GM23338 (cell line): ENCODE data around the gene KIAA0513. TPM values are rescaled to one million over a fixed set of nuclear protein-coding genes. Genes with fewer than 3 reads are reported as not detected.

Experiments
- ATAC-seq: fragments of 200-7000 bp; cut with Tn5 transposase; 3 replicates; pipeline ENCODE4 v1.9.1; 2020
- DNase-seq: peaks from one replicate; pipeline ENCODE4 v3.0.0-alpha.2; 2015; ENCODE audit warnings: low spot score
- H2AFZ ChIP-seq: fragments of 200-600 bp; sonication (generic); 2 replicates; pipeline ENCODE4 v1.8.0; 2016; ENCODE audit warnings: antibody characterized with exemption, mild to moderate bottlenecking, moderate library complexity
- H3F3A ChIP-seq: fragments of 200-600 bp; sonication (generic); replicated peaks from 2 replicates; pipeline ENCODE4 v1.8.0; 2017; ENCODE audit warnings: antibody characterized with exemption, mixed run types, low read depth
- H3K27ac ChIP-seq: fragments of 200-600 bp; sonication (generic); 2 replicates; pipeline ENCODE4 v1.6.1; 2016; ENCODE audit warnings: low read depth
- H3K27me3 ChIP-seq: fragments of 200-600 bp; sonication (generic); 2 replicates; pipeline ENCODE4 v1.8.0; 2016; ENCODE audit warnings: mild to moderate bottlenecking, mixed run types, moderate library complexity; ENCODE audit not compliant: insufficient read depth
- H3K36me3 ChIP-seq: fragments of 200-600 bp; sonication (generic); 2 replicates; pipeline ENCODE4 v1.8.0; 2016; ENCODE audit warnings: mild to moderate bottlenecking; ENCODE audit not compliant: insufficient read depth
- H3K4me1 ChIP-seq: fragments of 200-600 bp; sonication (generic); 2 replicates; pipeline ENCODE4 v1.8.0; 2016; ENCODE audit warnings: mild to moderate bottlenecking, moderate library complexity; ENCODE audit not compliant: insufficient read depth
- H3K4me2 ChIP-seq: fragments of 200-600 bp; sonication (generic); 2 replicates; pipeline ENCODE4 v1.7.1; 2017; ENCODE audit warnings: mixed run types
- H3K4me3 ChIP-seq: fragments of 200-600 bp; sonication (generic); 2 replicates; pipeline ENCODE4 v1.6.1; 2016; ENCODE audit warnings: mixed run types
- H3K79me2 ChIP-seq: fragments of 200-600 bp; sonication (generic); replicated peaks from 2 replicates; pipeline ENCODE4 v1.8.0; 2017; ENCODE audit warnings: mild to moderate bottlenecking; ENCODE audit not compliant: insufficient read depth
- H3K9me2 ChIP-seq: fragments of 200-600 bp; sonication (generic); 2 replicates; pipeline ENCODE4 v1.8.0; 2017; ENCODE audit not compliant: insufficient read depth
- H4K20me1 ChIP-seq: fragments of 200-600 bp; sonication (generic); replicated peaks from 2 replicates; pipeline ENCODE4 v1.8.0; 2017; ENCODE audit warnings: mild to moderate bottlenecking; ENCODE audit not compliant: insufficient read depth
- H3K27ac Mint-ChIP-seq: 2 replicates; pipeline ENCODE4 v1.8.0; 2020; ENCODE audit warnings: inconsistent platforms, mild to moderate bottlenecking, moderate library complexity, mixed read lengths
- H3K27me3 Mint-ChIP-seq: 3 replicates; pipeline ENCODE4 v1.8.0; 2022; ENCODE audit warnings: low read depth, mild to moderate bottlenecking, moderate library complexity, mixed read lengths, inconsistent platforms; ENCODE audit not compliant: insufficient read depth, poor library complexity
- H3K36me3 Mint-ChIP-seq: 3 replicates; pipeline ENCODE4 v1.8.0; 2021; ENCODE audit warnings: low read depth, mild to moderate bottlenecking, inconsistent platforms, moderate library complexity, mixed read lengths
- H3K4me1 Mint-ChIP-seq: 3 replicates; pipeline ENCODE4 v1.8.0; 2020; ENCODE audit warnings: mild to moderate bottlenecking, inconsistent platforms, mixed read lengths
- H3K4me3 Mint-ChIP-seq: 3 replicates; pipeline ENCODE4 v1.8.0; 2021; ENCODE audit warnings: moderate library complexity, mild to moderate bottlenecking, inconsistent platforms, mixed read lengths
- H3K9me3 Mint-ChIP-seq: 3 replicates; pipeline ENCODE4 v1.8.0; 2020; ENCODE audit warnings: moderate library complexity, mild to moderate bottlenecking, inconsistent platforms, mixed read lengths
- EZH2 ChIP-seq: fragments of 200-600 bp; sonication (generic); IDR thresholded peaks from one replicate; pipeline ENCODE4 v1.8.0; 2017; ENCODE audit warnings: antibody characterized with exemption, mild to moderate bottlenecking, low read depth; ENCODE audit not compliant: unreplicated experiment
- EZH2phosphoT487 ChIP-seq: fragments of 200-600 bp; sonication (generic); IDR thresholded peaks from one replicate; pipeline ENCODE4 v1.8.1; 2018; ENCODE audit warnings: antibody characterized with exemption; ENCODE audit not compliant: unreplicated experiment
- JUNB ChIP-seq: IDR thresholded peaks from one replicate; pipeline ENCODE4 v1.6.1; 2016; ENCODE audit warnings: antibody characterized with exemption; ENCODE audit not compliant: unreplicated experiment
- NANOG ChIP-seq: IDR thresholded peaks from 2 replicates; pipeline ENCODE4 v1.6.1; 2016; ENCODE audit warnings: antibody characterized with exemption, borderline replicate concordance
- POLR2AphosphoS5 ChIP-seq: IDR thresholded peaks from 2 replicates; pipeline ENCODE4 v1.6.1; 2016; ENCODE audit warnings: antibody characterized with exemption, low read depth
- STAT1 ChIP-seq: IDR thresholded peaks from one replicate; pipeline ENCODE4 v1.6.1; 2016; ENCODE audit warnings: antibody characterized with exemption; ENCODE audit not compliant: unreplicated experiment
- ZNF114 ChIP-seq: fragments of 250-450 bp; sonication (Bioruptor Pico); IDR thresholded peaks from 2 replicates; pipeline ENCODE4 v1.5.0; 2020; ENCODE audit warnings: mild to moderate bottlenecking, moderate library complexity
- ZNF331 ChIP-seq: fragments of 250-450 bp; sonication (Bioruptor Pico); IDR thresholded peaks from 2 replicates; pipeline ENCODE4 v1.5.0; 2020; ENCODE audit warnings: low read depth, mild to moderate bottlenecking, moderate library complexity
- polyA plus RNA-seq: library from polyadenylated mRNA; unstranded; fragments of >200 nt; fragmentation: Nextera tagmentation; extraction: Ambion mirVana; gene quantifications from 2 replicates; pipeline ENCODE4 v1.2.1, GENCODE V29; 2016
- total RNA-seq: library from RNA; depleted of rRNA; stranded (reverse); fragments of >200 nt; shearing (Covaris generic); gene quantifications from 2 replicates; pipeline ENCODE4 v1.2.3, GENCODE V29; 2014
- TF ChIP-seq, protein P1 (sequence below): fragments of 250-450 bp; sonication (Bioruptor Pico); IDR thresholded peaks from 2 replicates; pipeline ENCODE4 v1.5.0; 2020; ENCODE audit warnings: mild to moderate bottlenecking, moderate library complexity

The KIAA0513 gene
- total and polyA plus RNA-seq, 2 experiments from 2014 or later = 2.1 to 8.7 TPM

DNA sequence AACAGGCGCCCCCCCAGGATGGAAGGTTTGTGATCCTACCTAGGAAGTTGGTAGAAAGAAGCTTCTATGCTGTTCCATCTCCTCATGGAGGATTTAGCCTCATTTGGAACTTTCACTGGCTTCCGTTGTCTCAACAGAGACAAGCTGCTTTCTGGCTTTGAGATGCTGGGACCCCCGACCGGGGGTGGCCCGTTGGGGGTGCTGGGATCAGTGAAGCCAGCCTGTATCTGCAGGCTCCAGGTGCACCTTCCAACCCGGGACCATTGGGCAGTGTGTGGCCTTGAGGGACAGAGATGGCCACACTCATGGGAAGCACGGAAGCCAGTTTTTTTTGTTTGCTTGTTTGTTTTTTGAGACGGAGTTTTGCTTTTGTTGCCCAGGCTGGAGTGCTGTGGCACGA is 69.3 kb downstream of the KIAA0513 start (continued):
- TF ChIP-seq ZNF331 (CRISPR knock-in tag) = no peak
- TF ChIP-seq, protein P1, sequence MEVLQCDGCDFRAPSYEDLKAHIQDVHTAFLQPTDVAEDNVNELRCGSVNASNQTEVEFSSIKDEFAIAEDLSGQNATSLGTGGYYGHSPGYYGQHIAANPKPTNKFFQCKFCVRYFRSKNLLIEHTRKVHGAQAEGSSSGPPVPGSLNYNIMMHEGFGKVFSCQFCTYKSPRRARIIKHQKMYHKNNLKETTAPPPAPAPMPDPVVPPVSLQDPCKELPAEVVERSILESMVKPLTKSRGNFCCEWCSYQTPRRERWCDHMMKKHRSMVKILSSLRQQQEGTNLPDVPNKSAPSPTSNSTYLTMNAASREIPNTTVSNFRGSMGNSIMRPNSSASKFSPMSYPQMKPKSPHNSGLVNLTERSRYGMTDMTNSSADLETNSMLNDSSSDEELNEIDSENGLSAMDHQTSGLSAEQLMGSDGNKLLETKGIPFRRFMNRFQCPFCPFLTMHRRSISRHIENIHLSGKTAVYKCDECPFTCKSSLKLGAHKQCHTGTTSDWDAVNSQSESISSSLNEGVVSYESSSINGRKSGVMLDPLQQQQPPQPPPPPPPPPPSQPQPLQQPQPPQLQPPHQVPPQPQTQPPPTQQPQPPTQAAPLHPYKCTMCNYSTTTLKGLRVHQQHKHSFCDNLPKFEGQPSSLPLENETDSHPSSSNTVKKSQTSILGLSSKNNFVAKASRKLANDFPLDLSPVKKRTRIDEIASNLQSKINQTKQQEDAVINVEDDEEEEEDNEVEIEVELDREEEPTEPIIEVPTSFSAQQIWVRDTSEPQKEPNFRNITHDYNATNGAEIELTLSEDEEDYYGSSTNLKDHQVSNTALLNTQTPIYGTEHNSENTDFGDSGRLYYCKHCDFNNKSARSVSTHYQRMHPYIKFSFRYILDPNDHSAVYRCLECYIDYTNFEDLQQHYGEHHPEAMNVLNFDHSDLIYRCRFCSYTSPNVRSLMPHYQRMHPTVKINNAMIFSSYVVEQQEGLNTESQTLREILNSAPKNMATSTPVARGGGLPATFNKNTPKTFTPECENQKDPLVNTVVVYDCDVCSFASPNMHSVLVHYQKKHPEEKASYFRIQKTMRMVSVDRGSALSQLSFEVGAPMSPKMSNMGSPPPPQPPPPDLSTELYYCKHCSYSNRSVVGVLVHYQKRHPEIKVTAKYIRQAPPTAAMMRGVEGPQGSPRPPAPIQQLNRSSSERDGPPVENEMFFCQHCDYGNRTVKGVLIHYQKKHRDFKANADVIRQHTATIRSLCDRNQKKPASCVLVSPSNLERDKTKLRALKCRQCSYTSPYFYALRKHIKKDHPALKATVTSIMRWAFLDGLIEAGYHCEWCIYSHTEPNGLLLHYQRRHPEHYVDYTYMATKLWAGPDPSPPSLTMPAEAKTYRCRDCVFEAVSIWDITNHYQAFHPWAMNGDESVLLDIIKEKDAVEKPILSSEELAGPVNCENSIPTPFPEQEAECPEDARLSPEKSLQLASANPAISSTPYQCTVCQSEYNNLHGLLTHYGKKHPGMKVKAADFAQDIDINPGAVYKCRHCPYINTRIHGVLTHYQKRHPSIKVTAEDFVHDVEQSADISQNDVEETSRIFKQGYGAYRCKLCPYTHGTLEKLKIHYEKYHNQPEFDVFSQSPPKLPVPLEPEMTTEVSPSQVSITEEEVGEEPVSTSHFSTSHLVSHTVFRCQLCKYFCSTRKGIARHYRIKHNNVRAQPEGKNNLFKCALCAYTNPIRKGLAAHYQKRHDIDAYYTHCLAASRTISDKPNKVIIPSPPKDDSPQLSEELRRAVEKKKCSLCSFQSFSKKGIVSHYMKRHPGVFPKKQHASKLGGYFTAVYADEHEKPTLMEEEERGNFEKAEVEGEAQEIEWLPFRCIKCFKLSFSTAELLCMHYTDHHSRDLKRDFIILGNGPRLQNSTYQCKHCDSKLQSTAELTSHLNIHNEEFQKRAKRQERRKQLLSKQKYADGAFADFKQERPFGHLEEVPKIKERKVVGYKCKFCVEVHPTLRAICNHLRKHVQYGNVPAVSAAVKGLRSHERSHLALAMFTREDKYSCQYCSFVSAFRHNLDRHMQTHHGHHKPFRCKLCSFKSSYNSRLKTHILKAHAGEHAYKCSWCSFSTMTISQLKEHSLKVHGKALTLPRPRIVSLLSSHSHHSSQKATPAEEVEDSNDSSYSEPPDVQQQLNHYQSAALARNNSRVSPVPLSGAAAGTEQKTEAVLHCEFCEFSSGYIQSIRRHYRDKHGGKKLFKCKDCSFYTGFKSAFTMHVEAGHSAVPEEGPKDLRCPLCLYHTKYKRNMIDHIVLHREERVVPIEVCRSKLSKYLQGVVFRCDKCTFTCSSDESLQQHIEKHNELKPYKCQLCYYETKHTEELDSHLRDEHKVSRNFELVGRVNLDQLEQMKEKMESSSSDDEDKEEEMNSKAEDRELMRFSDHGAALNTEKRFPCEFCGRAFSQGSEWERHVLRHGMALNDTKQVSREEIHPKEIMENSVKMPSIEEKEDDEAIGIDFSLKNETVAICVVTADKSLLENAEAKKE = no peak
- no peak for TF ChIP-seq POLR2AphosphoS5
- no peak for TF ChIP-seq EZH2
- no peak for TF ChIP-seq NANOG
- TF ChIP-seq STAT1 = no peak

- Mint-ChIP-seq H3K27me3 (no peaks in the 10 kb centered on the region), H3K36me3 (no peaks in the 10 kb centered on the region), H3K9me3 (no peaks in the 10 kb centered on the region), H3K27ac (no peak overlapping the region), H3K4me1 (peaks cover 2% of the 10 kb centered on the region; the same call in 2 of the 3 replicates), H3K4me3 (no peak overlapping the region)
- H3K36me3 ChIP-seq = no peaks in the 10 kb centered on the region
- no peaks in the 10 kb centered on the region for H3K4me1 ChIP-seq
- DNase-seq (no peak), ATAC-seq (no peak)
- H3K9me2 ChIP-seq = no peaks in the 10 kb centered on the region
- no peak overlapping the region for H2AFZ ChIP-seq
- no peaks in the 10 kb centered on the region for H3F3A ChIP-seq
- H3K79me2 ChIP-seq = no peaks in the 10 kb centered on the region
- no peak overlapping the region for H3K27ac ChIP-seq
- no peak overlapping the region for H3K4me2 ChIP-seq
- no peaks in the 10 kb centered on the region for H4K20me1 ChIP-seq
- H3K27me3 ChIP-seq = no peaks in the 10 kb centered on the region
- no peak overlapping the region for H3K4me3 ChIP-seq
- TF ChIP-seq, protein P1 = no peak
- TF ChIP-seq ZNF331 (CRISPR knock-in tag) (no peak), ZNF114 (CRISPR knock-in tag) (no peak), JUNB (no peak), POLR2AphosphoS5 (no peak), STAT1 (no peak), EZH2phosphoT487 (no peak), NANOG (no peak)
These were observed 71.0 kb downstream of the KIAA0513 start for GRCh38 chr16:85098565-85098964.
